Esophagus muscularis mucosa (tissue), 4 donors: ENCODE data around the gene MAN1A1. TPM values are rescaled to one million over a fixed set of nuclear protein-coding genes. Genes with fewer than 3 reads are reported as not detected.

ENCODE experiments used
- DNase-seq: peaks from one replicate; pipeline ENCODE4 v3.0.0-alpha.2; 2017; ENCODE audit errors: extremely low spot score
- H3K27ac ChIP-seq, 4 donors: fragments of 200-600 bp; sonication (generic); replicated peaks in 1 of 4; 1 replicate in 3 of 4; 2 replicates in 1 of 4; pipeline ENCODE4 v1.5.1; 2016 to 2019; ENCODE audit warnings: mild to moderate bottlenecking in 1 of 4
- H3K27me3 ChIP-seq, 4 donors: fragments of 200-600 bp; sonication (generic); one replicate each; pipeline versions ENCODE4 v1.5.1 to v1.6.0; 2016 to 2019
- H3K36me3 ChIP-seq, 4 donors: fragments of 200-600 bp; sonication (generic); one replicate each; pipeline ENCODE4 v1.5.1; 2016 to 2019
- H3K4me1 ChIP-seq, 4 donors: fragments of 200-600 bp; sonication (generic); one replicate each; pipeline ENCODE4 v1.5.1; 2016 to 2019
- H3K4me3 ChIP-seq, 4 donors: fragments of 200-600 bp; sonication (generic); 1 replicate in 2 of 4; 2 replicates in 2 of 4; pipeline ENCODE4 v1.5.1; 2016 to 2019; ENCODE audit warnings: mild to moderate bottlenecking in 4 of 4, moderate library complexity in 1 of 4
- H3K9me3 ChIP-seq, 4 donors: fragments of 200-600 bp; sonication (generic); 1 replicate in 3 of 4; 2 replicates in 1 of 4; pipeline ENCODE4 v1.5.1; 2016 to 2019
- EP300 ChIP-seq: sonication (generic); formaldehyde crosslinking; IDR thresholded peaks from one replicate; pipeline ENCODE4 v1.6.1; 2017; ENCODE audit warnings: antibody characterized with exemption
- POLR2A ChIP-seq: fragments of 450-650 bp; IDR thresholded peaks from one replicate; pipeline ENCODE4 v1.6.1; 2017; ENCODE audit warnings: antibody characterized with exemption, moderate library complexity, mild to moderate bottlenecking, low read depth
- POLR2AphosphoS5 ChIP-seq, 2 donors: sonication (generic); formaldehyde crosslinking; IDR thresholded peaks; one replicate each; pipeline ENCODE4 v1.6.1; 2017; ENCODE audit warnings: antibody characterized with exemption in 2 of 2
- WGBS: methylation state at CpG from one replicate; pipeline ENCODE4 v1.1.5; 2018; 5-methylcytosine and 5-hydroxymethylcytosine counted together
- intact Hi-C: fragments of 100-400 bp; cut with DNase I; formaldehyde crosslinking; loops from one replicate; pipeline ENCODE4 v1.15.1; 2023
- total RNA-seq, 4 donors: library from RNA; depleted of rRNA; stranded (reverse); fragments of >200 nt; gene quantifications; one replicate each; pipeline versions ENCODE4 v1.1.0 to v1.2.1, GENCODE V29; 2016
- TF ChIP-seq, protein P1 (sequence below), 3 experiments: fragments of 200-600 bp in 2 of 3; fragments of 450-650 bp in 1 of 3; sonication (generic) in 2 of 3; IDR thresholded peaks; one replicate each; pipeline ENCODE4 v1.5.1; 2017 to 2019; ENCODE audit warnings: antibody characterized with exemption in 3 of 3, mild to moderate bottlenecking in 2 of 3, moderate library complexity in 1 of 3

Gene MAN1A1
- total RNA-seq, 4 donors from 2014 or later, result 79.4 to 125 (median 101) TPM

DNA sequence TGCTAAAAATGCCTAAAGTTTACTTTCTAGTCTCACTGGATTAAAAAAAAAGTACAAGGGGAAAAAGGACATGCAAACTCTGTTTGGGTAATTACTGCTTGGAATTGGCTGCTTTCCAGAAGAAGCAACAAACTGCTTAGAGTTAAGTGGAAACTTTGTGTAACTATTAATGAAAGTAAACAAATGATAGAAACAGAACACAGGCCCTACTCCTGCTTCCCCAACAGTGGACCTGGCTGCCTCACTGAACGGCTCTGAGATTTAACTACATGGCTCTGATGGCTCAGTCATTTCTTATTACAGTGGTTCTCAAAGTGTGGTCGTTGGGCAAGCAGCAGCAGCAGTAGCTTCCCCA, 108.5 kb downstream of the MAN1A1 start:
- H3K4me1 ChIP-seq, result peaks cover 4 to 20% (median 12%) of the 10 kb centered on the region in 4 donors
- H3K36me3 ChIP-seq, result peaks cover 0 to 5% (median 2%) of the 10 kb centered on the region in 4 donors
- TF ChIP-seq EP300, result no peak
- no peak for TF ChIP-seq POLR2A
- TF ChIP-seq, protein P1, sequence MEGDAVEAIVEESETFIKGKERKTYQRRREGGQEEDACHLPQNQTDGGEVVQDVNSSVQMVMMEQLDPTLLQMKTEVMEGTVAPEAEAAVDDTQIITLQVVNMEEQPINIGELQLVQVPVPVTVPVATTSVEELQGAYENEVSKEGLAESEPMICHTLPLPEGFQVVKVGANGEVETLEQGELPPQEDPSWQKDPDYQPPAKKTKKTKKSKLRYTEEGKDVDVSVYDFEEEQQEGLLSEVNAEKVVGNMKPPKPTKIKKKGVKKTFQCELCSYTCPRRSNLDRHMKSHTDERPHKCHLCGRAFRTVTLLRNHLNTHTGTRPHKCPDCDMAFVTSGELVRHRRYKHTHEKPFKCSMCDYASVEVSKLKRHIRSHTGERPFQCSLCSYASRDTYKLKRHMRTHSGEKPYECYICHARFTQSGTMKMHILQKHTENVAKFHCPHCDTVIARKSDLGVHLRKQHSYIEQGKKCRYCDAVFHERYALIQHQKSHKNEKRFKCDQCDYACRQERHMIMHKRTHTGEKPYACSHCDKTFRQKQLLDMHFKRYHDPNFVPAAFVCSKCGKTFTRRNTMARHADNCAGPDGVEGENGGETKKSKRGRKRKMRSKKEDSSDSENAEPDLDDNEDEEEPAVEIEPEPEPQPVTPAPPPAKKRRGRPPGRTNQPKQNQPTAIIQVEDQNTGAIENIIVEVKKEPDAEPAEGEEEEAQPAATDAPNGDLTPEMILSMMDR (IDR thresholded peaks at IDR 0.05), result no peak
- TF ChIP-seq POLR2AphosphoS5 (IDR thresholded peaks at IDR 0.05), result no peak
- no peaks in the 10 kb centered on the region for H3K27me3 ChIP-seq
- H3K27ac ChIP-seq, result peak overlapping the region in 2 of 4 donors; percentile 18 to 34
- intact Hi-C loops, result no loop called here
- no peak overlapping the region for H3K4me3 ChIP-seq
- 33% methylated on average over 2 of the region's 2 CpGs for WGBS
- DNase-seq, result no peak
- peaks cover 0 to 3% (median 0%) of the 10 kb centered on the region in 4 donors for H3K9me3 ChIP-seq

DNA sequence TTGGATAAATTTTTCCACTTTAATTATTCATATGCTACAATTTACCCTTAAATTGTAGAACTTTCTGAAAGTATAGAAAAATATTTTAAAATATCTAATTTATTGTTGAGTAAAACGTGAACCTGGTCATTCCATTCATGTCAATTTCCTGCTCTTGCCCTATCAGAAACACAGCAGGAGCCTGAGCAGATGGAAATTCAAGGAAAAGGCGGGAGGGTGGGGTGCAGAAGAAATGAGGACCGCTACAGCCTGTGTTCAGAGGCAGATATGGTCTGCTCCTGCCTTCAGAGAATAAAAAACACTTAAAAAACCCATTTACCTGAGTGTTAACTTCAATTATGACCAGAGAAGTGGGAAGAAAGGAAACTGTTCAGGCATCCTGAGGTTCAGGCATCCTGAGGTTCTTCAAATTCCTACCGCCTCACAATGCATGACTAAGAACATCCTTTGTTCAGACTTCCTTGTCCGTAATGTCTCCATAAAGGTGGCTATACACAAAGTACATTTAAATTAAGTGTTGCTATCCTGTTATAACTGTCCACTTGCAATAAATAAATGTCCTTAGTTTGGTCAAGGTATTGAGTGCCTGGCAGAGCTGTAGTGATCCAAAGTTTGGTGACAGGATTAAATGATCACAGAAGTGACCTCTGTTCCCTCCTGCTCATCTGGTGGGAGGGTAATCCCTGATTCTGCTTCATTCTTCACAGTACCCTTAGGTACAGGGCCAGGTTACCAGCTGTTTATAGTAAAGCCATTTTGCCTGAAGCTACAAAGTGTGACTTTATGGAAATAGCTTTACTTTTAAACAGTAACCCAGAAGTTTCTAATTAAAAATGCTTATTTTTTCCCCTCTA, 109.1 kb downstream of the MAN1A1 start:
- no peak for TF ChIP-seq EP300
- TF ChIP-seq, protein P1 (IDR thresholded peaks at IDR 0.05), result no peak
- no peak for TF ChIP-seq POLR2AphosphoS5 (IDR thresholded peaks at IDR 0.05)
- no peak for TF ChIP-seq POLR2A
- H3K27me3 ChIP-seq, result no peaks in the 10 kb centered on the region
- peaks cover 4 to 20% (median 12%) of the 10 kb centered on the region in 4 donors for H3K4me1 ChIP-seq
- no peak for DNase-seq
- intact Hi-C loops, result no loop called here
- peaks cover 0 to 8% (median 2%) of the 10 kb centered on the region in 4 donors for H3K36me3 ChIP-seq
- H3K4me3 ChIP-seq, result no peak overlapping the region
- no peak overlapping the region for H3K27ac ChIP-seq
- 93% methylated on average over 5 of the region's 5 CpGs for WGBS
- peaks cover 0 to 4% (median 0%) of the 10 kb centered on the region in 4 donors for H3K9me3 ChIP-seq

DNA sequence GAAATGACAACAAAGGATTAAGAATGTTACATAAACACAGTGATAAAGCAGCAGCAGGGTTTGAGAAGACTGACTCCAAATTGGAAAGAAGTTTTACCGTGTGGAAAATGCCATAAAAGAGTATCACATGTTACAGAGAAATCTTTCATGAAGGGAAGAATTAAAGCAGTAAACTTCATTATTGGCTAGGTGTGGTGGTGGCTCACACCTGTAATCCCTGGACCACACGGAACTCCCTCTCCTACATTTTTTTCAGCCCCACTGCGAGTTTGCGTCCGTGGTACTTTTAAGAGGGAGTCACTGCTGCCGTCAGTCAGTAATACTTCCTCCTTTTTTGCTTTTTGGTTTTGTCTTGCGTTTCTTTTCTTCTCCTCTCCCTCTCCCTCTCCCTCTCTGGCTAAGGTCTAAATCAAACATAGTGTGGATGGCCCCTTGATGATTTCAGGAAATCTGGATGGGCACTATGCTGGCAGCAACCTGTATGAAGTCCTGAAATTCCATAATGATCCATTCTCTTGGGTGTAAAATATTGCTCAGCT, 112.3 kb downstream of the MAN1A1 start:
- no peaks in the 10 kb centered on the region for H3K27me3 ChIP-seq
- DNase-seq, result no peak
- H3K9me3 ChIP-seq, result peaks cover 0 to 4% (median 0%) of the 10 kb centered on the region in 4 donors
- intact Hi-C loops, result no loop called here
- H3K4me3 ChIP-seq, result no peak overlapping the region
- peaks cover 0 to 15% (median 2%) of the 10 kb centered on the region in 4 donors for H3K36me3 ChIP-seq
- peaks cover 4 to 15% (median 12%) of the 10 kb centered on the region in 4 donors for H3K4me1 ChIP-seq
- TF ChIP-seq POLR2AphosphoS5 (IDR thresholded peaks at IDR 0.05) (no peak), POLR2A (no peak)
- TF ChIP-seq, protein P1 (IDR thresholded peaks at IDR 0.05), result no peak
- H3K27ac ChIP-seq, result no peak overlapping the region
- WGBS, result 89% methylated on average over 7 of the region's 7 CpGs

DNA sequence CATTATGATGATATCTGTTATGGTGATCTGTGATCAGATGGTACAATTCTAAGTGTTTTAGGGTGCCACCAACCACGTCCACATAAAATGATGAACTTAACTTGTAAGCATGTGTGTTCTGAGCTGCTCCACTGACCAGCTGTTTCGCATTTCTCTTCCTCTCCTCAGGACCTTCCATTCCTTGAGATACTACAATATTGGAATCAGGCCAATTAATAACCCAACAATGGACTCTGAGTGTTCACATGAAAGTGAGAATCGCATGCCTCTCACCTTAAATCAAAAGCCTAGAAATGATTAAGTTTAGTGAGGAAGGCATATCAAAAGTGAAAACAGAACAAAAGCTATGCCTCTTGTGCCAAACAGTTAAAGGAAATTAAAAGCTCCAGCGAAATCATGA, 114.6 kb downstream of the MAN1A1 start:
- WGBS, result 93% methylated on average over 4 of the region's 4 CpGs
- H3K27ac ChIP-seq, result no peak overlapping the region

More for the DNA sequence above, 114.6 kb downstream of the MAN1A1 start:
- TF ChIP-seq, protein P1 (IDR thresholded peaks at IDR 0.05), result no peak
- TF ChIP-seq POLR2AphosphoS5 (IDR thresholded peaks at IDR 0.05), result no peak
- no peak for TF ChIP-seq EP300
- no peak for TF ChIP-seq POLR2A
- no peak overlapping the region for H3K4me3 ChIP-seq
- peaks cover 0 to 23% (median 2%) of the 10 kb centered on the region in 4 donors for H3K36me3 ChIP-seq
- no peaks in the 10 kb centered on the region for H3K4me1 ChIP-seq
- H3K27me3 ChIP-seq, result no peaks in the 10 kb centered on the region
- peaks cover 0 to 4% (median 0%) of the 10 kb centered on the region in 4 donors for H3K9me3 ChIP-seq
- DNase-seq, result no peak
- intact Hi-C loops, result no loop called here
